T-helper 2 cell (primary cell): ENCODE results near the gene ZFP42.
"Not testable (repeated sequence)": the region's sequence is repeated elsewhere in the genome, so short reads cannot be mapped to it uniquely, and the experiment has no call there.

Source experiments
- DNase-seq, 5 experiments: peaks; one replicate each; pipeline versions ENCODE4 v3.0.0 to v3.0.0-alpha.2; 2012 to 2022
- total RNA-seq, 2 donors: gene quantifications; one replicate each; lab custom pipeline; 2026; lab: John Stamatoyannopoulos, UW

The ZFP42 gene
- 0 to 0.07 reads per million in 2 donors for total RNA-seq

DNA sequence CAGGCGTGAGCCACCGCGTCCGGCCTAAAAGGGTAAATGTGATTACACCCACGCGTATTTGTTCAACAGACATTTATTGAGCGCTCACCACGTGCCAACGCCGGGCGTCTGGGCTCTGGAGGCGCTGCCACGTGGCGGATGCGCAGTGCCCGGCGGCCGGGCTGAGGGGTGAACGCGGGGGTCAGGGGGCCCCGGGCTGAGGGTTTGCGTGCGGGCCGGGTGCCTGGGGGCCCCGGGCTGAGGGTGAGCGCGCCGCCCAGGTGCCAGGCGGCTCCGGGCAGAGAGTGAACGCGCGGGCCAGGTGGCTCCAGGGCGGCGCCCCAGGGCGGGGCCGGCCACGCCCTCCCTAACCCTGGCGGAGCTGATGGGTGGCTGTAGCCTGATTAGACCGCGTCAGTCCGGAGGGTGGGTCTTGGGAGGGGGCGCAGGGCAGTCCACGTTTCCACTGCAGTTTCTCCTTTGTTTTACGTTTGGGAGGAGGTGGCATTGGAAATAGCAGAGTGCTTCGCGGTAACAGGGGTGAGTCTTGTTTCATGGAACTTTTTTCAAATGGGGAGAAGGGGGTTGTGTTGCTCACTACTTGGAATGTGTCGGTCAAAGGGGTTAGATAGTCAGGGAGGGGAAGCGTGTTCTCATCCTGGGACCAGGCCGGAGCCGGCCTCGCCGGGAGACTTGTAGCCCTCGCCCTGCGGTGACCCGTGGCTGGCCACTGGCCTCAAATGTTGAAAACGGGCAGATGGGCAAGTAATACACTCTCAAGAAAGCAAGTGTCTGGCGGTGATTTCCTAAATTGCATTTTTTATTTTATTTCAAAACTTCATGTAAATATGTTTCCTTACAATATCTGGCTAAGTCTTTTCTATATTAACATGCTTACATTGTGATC lies at the start of gene ZFP42:
ZFP42 (plus strand) TSS at position 450 of the 886 bp plus-strand sequence. CDS start 7,037 bp downstream, outside the sequence.
- DNase-seq, result no peak

DNA sequence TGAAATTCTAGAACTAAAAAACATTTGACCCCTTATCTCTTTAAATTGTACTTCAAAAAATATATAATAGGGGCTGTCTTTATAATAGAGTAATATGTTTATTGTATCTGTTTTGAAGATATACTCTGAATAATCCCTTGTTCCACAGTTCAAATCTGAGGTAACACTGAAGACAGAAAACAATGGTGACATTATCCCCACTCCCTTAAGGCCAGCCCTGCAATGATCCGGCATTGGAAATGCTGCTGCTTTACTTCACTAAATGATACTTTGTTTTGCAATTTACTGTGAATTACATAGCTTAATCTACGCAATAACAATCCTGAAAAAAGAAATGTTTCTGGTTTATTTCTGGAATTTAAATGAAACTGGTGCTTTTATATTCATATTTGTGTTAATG lies 34.4 kb upstream of the ZFP42 start:
- DNase-seq, result no peak

DNA sequence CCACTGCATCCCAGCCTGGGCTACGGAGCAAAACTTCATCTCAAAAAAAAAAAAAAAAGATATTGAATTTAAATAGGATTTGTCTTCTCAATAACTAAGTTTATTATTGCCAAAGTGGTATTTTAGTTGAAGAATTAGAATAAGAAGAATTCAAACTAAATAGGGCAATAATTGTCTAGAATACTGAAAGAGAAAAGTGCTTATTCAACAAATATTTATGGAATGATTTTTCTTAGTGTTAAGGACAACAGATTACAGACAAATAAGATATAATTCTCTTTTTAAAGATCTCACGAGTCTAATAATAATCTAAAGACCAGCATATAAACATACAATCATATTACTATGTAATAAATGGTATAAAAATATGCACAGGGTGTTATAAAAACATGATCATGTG lies 33.6 kb upstream of the ZFP42 start:
- no peak for DNase-seq

DNA sequence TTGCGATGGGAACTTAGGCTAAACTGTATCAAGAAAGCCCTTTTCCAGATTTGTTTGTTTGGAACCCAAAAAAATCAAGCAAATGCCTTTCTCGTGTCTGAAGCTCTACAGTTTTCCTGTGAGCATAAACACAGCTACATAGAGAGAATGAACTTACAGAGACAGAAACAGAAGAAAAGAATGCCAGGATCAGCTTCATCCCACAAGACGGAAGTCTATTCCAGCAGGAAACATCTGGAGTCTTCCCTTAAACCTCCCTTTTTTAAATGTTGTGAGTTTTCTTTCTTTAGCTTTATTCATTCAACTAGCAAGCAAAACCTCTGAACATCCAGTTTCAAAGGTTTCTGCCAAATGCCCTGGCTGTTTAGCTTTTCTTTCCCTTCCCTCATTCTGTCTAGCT lies 32.6 kb upstream of the ZFP42 start:
- no peak for DNase-seq

DNA sequence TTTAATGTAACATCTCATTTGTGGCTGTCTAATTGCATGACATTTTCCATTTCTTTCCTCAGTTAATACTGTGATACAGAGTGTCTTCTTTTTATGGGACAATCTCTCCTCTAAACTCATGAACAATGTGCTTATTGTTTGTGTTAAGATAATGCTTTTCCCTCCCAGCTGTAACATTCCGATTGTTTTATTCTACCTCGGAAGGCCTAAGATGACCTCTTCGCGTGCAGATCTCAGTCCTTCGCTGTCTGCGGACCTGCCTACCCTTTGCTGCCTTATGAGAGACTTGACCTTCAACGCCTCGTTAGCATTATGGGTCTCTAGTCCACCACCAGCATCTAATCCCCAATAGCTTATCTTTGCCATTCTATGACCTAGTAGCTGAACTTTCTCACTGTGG lies 29.8 kb upstream of the ZFP42 start:
- no peak for DNase-seq

DNA sequence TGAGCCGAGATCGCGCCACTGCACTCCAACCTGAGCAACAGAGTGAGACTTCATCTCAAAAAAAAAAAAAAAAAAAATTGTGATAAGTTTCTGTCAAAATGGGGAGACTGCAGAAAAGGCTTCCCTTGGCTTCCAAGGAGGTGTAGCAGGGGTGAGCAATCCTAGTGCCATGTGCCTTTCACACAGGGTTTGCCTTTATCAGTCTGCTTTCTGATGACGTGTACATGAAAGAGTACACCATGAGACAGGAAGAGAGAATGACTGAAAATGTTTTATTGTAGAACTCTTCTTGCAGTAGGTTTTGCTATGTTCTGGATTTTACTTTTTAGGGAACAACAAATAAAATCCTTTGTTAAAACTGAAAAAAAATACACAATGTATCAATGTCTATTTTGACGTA lies 23.4 kb upstream of the ZFP42 start:
- DNase-seq, result no peak

DNA sequence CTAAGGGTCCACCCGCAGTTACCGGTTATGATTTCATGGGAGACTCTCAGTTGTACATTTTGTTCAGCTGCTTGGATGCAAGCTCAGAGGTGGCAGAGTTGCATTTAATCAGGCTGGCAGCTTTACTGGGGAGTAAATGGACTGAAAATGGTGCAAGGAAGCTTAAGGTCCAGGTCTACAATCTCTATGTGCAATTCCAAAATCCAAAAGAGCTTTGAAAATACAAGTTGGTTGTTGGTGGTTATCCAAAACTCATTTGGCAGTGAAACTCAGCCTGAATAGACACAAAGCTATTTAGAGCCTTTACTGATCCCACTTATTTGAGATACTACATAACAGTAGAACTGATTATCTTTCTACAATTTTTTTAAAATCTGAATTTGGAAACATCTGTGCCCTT lies 11.8 kb upstream of the ZFP42 start:
- no peak for DNase-seq

DNA sequence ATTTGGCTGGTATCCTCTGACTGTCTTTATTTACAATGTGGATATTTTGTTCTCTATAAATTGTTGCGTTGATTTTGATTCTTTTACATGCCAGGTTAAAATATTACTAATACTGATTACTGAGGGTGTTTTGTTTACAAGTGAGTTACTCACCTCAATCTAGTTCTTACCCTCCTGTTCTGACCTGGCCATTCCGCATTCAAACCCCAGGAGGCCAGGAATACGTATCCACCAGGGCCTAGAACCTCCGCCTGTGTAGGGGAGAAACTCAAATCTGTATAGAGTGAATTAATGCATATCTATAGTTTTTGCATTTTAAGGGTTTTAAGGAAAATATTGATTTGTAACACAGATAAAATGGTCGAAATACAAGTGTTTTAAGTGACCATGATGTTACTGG lies 2.6 kb upstream of the ZFP42 start:
- DNase-seq, result no peak

DNA sequence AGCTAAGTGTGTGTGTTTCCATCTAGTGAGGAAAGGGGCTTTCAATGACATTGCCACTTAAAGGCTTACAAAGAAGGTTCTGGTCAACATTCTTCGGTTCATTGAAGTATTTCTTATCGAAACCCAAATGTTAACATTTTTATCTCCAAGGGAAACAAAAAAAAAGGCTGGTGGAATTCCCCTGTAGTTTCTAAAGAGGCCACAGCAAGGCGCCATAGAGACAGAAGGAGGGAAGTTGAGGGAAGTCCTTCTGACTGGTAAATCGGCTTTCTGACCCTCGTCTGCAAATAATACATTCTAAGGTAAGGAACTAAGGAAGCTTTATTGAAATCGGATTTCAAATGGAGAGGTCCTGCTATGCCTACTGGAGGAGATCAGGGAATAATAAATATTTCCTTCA lies 1.7 kb upstream of the ZFP42 start:
- DNase-seq, result no peak

DNA sequence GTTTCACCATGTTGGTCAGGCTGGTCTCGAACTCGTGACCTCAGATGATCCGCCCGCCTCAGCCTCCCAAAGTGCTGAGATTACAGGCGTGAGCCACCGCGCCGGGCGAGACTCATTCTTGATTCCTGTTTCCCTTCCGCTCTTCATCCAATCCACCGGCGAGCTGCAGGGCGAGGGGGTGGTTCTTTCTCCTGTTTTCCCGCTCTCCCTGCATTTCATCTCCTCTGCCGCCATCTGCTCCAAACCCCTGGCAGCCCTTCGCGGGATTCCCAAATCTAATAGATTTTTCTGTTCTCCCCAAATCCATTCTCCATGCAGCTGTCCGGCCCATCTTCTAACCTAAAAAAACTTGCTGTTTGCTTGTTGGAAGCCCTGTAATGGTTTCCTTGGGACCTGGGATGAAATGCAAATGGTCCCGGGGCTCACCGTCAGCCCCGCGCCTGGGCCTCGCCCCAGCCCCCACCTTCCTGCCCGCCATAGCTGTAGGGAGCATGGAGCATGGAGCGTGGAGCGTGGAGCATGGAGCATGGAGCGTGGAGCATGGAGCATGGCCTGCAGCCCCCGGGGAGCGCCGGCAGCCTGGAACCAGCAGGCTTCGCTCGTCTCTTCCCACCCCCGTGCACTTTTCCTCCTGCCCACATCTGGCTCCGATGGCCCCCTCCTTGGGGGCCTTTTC lies 1.1 kb downstream of the ZFP42 start:
- DNase-seq, result no peak

DNA sequence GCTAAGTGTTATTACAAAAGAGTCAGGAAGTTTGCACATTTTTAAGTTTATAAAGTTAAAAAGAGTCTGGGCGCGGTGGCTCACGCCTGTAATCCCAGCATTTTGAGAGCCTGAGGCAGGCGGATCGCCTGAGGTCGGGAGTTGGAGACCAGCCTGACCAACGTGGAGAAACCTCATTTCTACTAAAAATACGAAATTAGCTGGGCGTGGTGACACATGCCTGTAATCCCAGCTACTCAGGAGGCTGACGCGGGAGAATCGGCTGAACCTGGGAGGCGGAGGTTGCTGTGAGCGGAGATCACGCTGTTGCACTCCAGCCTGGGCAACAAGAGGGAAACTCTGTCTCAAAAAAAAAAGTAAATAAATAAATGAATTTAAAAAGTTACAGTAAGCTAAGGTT lies 2.4 kb downstream of the ZFP42 start:
- DNase-seq, result not testable (repeated sequence)

DNA sequence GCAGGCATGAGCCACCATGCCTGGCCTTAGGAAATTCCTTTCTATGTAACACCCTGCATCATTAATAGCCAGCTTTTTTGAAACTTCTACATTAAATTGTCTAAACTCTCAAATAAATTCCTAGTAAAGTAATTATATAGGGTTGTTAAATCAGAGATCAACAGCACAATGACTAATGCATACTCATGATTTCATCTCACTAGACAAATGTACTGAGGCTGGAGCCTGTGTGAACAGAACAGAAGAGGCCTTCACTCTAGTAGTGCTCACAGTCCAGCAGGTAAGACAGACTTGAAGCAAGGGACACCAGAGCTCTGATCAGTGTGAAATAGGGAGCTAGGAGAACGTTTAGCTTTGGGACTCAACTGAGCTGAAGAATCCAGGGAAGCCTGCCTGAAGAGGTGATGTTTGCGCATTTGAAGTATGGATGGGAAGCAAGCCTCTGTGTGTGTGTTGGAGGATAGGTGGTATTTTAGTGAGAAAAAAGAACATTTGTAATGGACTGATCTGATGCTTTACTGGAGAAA lies 3.9 kb downstream of the ZFP42 start:
- DNase-seq, result no peak

- no peak for DNase-seq
Measured at GRCh38 chr4:188002323-188002722, 6.8 kb downstream of the ZFP42 start.

GRCh38 chr4:188002751-188003150 lies 7.2 kb downstream of the ZFP42 start:
- DNase-seq, result no peak

GRCh38 chr4:188005561-188005960 lies 10.0 kb downstream of the ZFP42 start:
- DNase-seq, result no peak

DNA sequence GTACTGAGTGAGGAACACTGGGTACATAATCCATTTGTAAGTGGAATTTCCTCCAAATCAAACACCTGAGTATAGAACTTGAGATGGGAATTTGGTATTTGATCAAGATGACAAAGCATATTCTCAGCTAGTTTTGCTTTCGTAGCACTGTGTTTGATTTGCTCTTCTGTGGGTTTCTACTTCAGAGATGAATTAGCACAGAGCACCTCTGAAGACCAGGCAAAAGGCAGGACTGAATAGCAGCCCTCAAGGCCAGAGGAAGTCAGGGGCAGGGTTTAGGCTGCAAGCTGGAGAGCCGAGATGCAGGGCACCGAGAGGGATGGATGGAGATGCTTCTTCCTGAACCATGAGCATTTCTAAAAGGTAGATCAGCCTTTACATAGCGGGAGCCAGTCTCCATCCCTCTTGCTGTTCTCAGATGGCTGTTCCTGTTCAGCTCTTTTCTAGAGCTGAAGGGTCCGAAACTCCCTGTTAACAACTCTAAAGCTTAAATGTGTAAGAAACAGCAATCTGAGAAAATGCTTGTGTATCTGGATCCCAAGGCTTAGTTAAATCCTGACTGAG lies 10.8 kb downstream of the ZFP42 start:
- DNase-seq, result no peak

DNA sequence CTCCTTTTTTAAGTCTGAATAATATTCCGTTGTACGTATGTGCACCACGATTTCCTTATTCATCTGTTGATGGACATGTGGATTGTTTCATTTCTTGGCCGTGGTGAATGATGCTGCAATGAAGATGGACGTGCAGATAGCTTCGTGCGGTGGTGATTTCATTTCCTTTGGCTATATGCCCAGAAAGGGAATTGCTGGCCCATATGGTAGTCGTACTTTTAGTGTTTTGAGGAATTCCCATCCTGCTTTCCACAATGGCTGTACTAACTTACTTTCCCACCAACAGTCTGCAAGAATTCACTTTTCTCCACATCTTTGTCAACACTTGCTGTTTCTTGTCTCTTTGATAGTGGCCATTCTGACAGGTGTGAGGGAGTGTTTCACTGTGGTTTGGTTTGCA lies 12.8 kb downstream of the ZFP42 start:
- no peak for DNase-seq

DNA sequence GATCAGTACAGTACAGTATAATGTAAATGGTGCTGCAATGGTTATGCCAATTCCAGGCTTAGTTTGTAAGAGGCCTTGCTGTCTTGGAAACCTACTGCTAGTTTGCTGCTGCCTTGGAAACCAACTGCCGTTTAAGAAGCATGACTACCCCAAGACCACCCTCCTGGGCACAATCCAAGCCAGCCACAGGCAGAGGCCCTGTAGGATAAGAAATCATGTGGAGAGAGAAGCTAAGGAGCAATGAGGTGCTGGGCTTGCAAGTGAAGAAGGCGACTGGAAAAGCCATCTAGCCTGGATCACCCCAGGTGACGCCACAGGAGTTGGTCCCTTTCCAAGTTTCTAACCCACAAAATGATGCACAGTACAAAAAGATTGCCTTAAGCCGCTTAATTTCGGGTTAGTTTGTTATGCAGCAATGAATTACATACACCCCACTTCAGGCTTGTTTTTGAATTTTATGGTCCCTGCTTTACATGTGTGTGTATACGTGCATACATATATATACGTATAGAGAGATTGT lies 16.9 kb downstream of the ZFP42 start:
- no peak for DNase-seq

DNA sequence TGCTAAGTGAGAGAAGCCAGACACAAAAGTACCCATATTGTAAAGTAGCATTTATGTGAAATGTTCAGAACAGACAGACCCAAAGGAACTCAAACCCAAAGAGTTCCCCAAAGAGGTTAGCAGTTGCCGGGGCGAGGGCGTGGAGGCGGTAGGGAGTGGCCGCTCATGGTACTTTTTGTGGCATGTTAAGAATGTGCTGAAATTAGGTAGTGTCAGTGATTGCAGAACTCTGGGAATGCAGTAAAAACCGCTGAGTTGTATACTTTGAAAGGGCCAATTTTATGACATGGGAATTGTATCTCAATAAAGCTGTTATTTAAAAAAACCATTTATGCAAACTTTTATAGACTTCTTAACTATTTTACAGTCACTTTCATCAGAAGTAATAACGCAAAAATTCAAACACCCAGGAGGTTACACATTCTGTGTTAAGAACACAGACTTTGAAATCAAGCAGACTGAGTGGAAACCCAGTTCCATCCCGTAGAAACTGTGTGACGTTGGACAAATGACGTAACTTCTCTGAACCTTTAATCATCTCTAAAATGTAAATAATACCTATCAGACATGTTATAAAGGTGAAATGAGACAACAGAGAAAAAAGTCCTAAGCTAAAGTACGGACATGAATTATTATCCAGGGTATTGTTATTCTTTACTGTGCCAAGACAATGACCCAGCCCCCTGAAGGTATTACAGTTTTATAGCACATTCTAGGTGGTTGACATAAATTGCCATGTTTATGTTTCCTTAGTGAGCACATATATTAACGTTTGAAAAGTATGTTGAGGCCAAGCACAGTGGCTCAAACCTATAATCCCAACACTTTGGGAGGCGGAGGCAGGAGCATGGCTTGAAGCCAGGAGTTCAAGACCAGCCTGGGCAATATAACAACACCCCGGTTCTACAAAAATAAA lies 19.7 kb downstream of the ZFP42 start:
- DNase-seq, result no peak

DNA sequence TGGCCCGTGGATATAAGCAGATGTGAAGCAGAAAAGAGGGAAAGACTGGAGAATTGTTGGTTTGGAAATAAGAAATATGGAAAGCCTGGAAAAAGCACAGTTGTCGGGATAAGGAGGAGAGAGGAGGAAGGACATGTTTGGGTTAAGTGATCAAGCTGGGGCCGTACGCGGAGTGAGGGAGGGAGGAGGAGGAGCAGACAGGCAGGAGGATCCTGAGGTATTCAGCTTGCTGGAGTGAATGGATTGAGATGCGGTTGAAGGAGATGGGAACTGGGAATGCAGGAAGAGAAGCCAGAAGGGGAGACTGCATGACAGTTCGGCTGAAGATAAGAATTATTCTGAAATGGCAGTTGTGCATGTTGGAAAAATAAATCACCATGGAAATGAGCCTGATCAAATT lies 21.2 kb downstream of the ZFP42 start:
- no peak for DNase-seq

- DNase-seq, result no peak
Measured at GRCh38 chr4:188018262-188018661, 22.7 kb downstream of the ZFP42 start.

GRCh38 chr4:188021548-188022249 lies 26.1 kb downstream of the ZFP42 start:
- no peak for DNase-seq
